22Rv1 (cell line): Measurements from ENCODE around the gene MCM10.

Experiments used
- ZFX ChIP-seq: fragments of 450-650 bp; IDR thresholded peaks from 2 replicates; pipeline ENCODE4 v1.6.1; 2017; ENCODE audit warnings: antibody characterized with exemption, borderline replicate concordance
- TF ChIP-seq, protein P1 (sequence below): fragments of 450-650 bp; IDR thresholded peaks from 2 replicates; pipeline ENCODE4 v1.5.1; 2017; ENCODE audit warnings: mild to moderate bottlenecking

- TF ChIP-seq, protein P1, sequence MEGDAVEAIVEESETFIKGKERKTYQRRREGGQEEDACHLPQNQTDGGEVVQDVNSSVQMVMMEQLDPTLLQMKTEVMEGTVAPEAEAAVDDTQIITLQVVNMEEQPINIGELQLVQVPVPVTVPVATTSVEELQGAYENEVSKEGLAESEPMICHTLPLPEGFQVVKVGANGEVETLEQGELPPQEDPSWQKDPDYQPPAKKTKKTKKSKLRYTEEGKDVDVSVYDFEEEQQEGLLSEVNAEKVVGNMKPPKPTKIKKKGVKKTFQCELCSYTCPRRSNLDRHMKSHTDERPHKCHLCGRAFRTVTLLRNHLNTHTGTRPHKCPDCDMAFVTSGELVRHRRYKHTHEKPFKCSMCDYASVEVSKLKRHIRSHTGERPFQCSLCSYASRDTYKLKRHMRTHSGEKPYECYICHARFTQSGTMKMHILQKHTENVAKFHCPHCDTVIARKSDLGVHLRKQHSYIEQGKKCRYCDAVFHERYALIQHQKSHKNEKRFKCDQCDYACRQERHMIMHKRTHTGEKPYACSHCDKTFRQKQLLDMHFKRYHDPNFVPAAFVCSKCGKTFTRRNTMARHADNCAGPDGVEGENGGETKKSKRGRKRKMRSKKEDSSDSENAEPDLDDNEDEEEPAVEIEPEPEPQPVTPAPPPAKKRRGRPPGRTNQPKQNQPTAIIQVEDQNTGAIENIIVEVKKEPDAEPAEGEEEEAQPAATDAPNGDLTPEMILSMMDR, result no peak
- TF ChIP-seq ZFX, result no peak
These were observed 40.4 kb upstream of the MCM10 start for GRCh38 chr10:13120786-13121499.
